DOHH2 (cell line): ENCODE data around the gene HMCN2.

Source experiments
- H3F3A ChIP-seq: fragments of 200-600 bp; sonication (generic), shearing (Covaris generic); 2 replicates; pipeline ENCODE4 v1.6.0; 2016; ENCODE audit warnings: antibody characterized with exemption, mild to moderate bottlenecking; ENCODE audit not compliant: control insufficient read depth, insufficient read depth
- H3K27ac ChIP-seq: fragments of 200-600 bp; sonication (generic); 2 replicates; pipeline ENCODE4 v1.5.1; 2014; ENCODE audit warnings: low read depth, mild to moderate bottlenecking, low read length, moderate library complexity
- H3K27me3 ChIP-seq: fragments of 200-600 bp; sonication (generic); 2 replicates; pipeline ENCODE4 v1.6.1; 2014; ENCODE audit warnings: mild to moderate bottlenecking, low read length, mixed read lengths; ENCODE audit not compliant: control insufficient read depth
- H3K36me3 ChIP-seq: fragments of 200-600 bp; sonication (generic); 2 replicates; pipeline ENCODE4 v1.6.1; 2014; ENCODE audit warnings: mild to moderate bottlenecking, low read length, moderate library complexity, mixed read lengths; ENCODE audit not compliant: control insufficient read depth
- H3K4me1 ChIP-seq: fragments of 200-600 bp; sonication (generic); 2 replicates; pipeline ENCODE4 v1.6.1; 2014; ENCODE audit warnings: mild to moderate bottlenecking, low read length, mixed read lengths; ENCODE audit not compliant: control insufficient read depth
- H3K4me2 ChIP-seq: fragments of 200-600 bp; sonication (generic); 2 replicates; pipeline ENCODE4 v1.6.0; 2014; ENCODE audit warnings: mild to moderate bottlenecking, low read length, moderate library complexity
- H3K4me3 ChIP-seq: fragments of 200-600 bp; sonication (generic); 2 replicates; pipeline ENCODE4 v1.5.1; 2014; ENCODE audit warnings: mild to moderate bottlenecking, low read length, mixed read lengths
- H3K79me2 ChIP-seq: fragments of 200-600 bp; sonication (generic); 2 replicates; pipeline ENCODE4 v1.6.1; 2014; ENCODE audit warnings: mild to moderate bottlenecking, low read length, mixed read lengths; ENCODE audit not compliant: control insufficient read depth
- H3K9me2 ChIP-seq: fragments of 200-600 bp; sonication (generic); replicated peaks from 2 replicates; pipeline ENCODE4 v1.6.1; 2014; ENCODE audit warnings: mild to moderate bottlenecking, low read length, mixed read lengths; ENCODE audit not compliant: control insufficient read depth
- H3K9me3 ChIP-seq: fragments of 200-600 bp; sonication (generic); 2 replicates; pipeline ENCODE4 v1.6.1; 2014; ENCODE audit warnings: antibody characterized with exemption, low read length, mixed read lengths; ENCODE audit not compliant: control insufficient read depth, insufficient read depth
- H4K20me1 ChIP-seq: fragments of 200-600 bp; sonication (generic); 2 replicates; pipeline ENCODE4 v1.6.0; 2014; ENCODE audit warnings: low read depth, mild to moderate bottlenecking, antibody characterized with exemption, low read length, moderate library complexity; ENCODE audit not compliant: control insufficient read depth, insufficient read depth
- CTCF ChIP-seq: fragments of 200-600 bp; sonication (generic); IDR thresholded peaks from one replicate; pipeline ENCODE4 v1.5.1; 2014; ENCODE audit warnings: antibody characterized with exemption, mild to moderate bottlenecking, low read depth, low read length; ENCODE audit not compliant: poor library complexity, severe bottlenecking
- EZH2phosphoT487 ChIP-seq: fragments of 200-600 bp; sonication (generic); IDR thresholded peaks from 2 replicates; pipeline ENCODE4 v1.6.1; 2017; ENCODE audit warnings: borderline replicate concordance, mild to moderate bottlenecking, antibody characterized with exemption, low read length, moderate library complexity, mixed read lengths

Gene HMCN2

DNA sequence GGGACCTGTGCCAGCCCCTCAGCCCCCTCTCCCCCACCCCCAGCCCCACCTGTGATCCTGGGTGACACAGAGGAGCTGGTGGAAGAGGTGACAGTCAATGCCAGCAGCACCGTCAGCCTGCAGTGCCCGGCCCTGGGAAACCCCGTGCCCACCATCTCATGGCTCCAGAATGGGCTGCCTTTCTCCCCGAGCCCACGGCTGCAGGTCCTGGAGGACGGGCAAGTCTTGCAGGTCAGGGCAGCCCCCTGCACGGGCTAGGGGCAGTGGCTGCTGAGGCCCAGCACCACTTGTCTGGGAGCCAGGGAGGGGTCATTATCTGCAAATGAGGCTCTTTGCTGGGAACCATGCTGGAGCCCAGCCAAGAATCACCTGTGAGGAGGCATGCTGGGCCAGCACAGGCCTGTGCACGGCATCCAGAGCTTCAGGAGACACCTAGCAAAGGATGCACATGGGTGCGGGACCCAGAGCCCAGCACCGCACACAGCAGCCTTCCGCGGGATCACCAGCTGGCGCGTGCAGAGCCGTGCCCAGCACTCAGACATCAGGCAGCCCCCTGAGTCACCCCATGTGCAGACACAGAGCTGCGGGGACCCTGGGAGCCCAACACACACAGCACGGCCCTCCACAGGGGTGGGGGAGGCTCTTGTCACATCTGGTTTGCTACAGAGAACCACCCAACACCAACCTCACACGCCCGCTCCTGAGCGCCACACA is 117.2 kb downstream of the HMCN2 start:
- H3K27me3 ChIP-seq = no peaks in the 10 kb centered on the region
- no peaks in the 10 kb centered on the region for H3K9me3 ChIP-seq
- no peaks in the 10 kb centered on the region for H4K20me1 ChIP-seq
- H3K4me2 ChIP-seq = no peak overlapping the region
- TF ChIP-seq EZH2phosphoT487 = no peak
- no peaks in the 10 kb centered on the region for H3K36me3 ChIP-seq
- H3K79me2 ChIP-seq = no peaks in the 10 kb centered on the region
- H3K4me3 ChIP-seq = no peak overlapping the region
- H3K4me1 ChIP-seq = no peaks in the 10 kb centered on the region
- no peaks in the 10 kb centered on the region for H3K9me2 ChIP-seq
- no peaks in the 10 kb centered on the region for H3F3A ChIP-seq
- H3K27ac ChIP-seq = no peak overlapping the region

- Histone ChIP-seq H3K4me3 (no peak overlapping the region), H3K4me1 (no peaks in the 10 kb centered on the region), H3K79me2 (no peaks in the 10 kb centered on the region), H3K9me3 (no peaks in the 10 kb centered on the region), H3F3A (no peaks in the 10 kb centered on the region), H3K27me3 (no peaks in the 10 kb centered on the region), H3K36me3 (no peaks in the 10 kb centered on the region), H4K20me1 (no peaks in the 10 kb centered on the region), H3K9me2 (no peaks in the 10 kb centered on the region), H3K4me2 (no peak overlapping the region), H3K27ac (no peak overlapping the region)
- no peak for TF ChIP-seq CTCF
- TF ChIP-seq EZH2phosphoT487 = no peak
Measured at GRCh38 chr9:130383350-130383715, 117.8 kb downstream of the HMCN2 start.

DNA sequence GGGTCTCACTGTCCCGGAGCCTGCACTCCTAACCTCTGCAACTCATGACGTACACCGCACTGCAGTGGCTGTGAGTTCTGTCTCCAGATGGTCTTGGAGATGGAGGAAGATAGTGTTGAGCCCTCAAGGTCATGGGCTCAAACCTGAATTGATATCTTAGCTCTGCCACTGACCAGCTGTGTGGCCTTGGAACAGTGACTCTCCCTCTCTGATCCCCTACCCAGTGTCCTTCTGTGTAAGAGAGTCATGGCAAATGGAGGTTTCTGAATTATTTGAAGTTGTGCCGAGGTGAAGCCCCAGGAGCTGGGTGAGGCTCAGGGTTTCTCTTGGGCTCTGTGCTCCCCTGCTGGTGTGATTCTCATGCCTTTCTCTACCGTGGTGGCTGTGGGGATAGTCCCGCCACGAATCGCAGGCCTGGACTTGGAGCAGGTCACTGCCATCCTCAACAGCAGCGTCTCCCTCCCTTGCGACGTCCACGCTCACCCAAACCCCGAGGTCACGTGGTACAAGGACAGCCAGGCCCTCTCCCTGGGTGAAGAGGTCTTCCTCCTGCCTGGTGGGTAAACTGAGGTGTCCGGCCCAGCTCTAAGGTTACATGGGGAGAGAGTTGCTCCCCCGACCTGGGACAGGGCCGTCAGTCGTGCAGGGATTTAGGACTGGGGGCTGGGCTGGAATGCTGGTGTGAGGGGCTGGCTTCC is 118.6 kb downstream of the HMCN2 start:
- no peak overlapping the region for H3K27ac ChIP-seq
- H3K4me2 ChIP-seq = no peak overlapping the region
- H3K9me3 ChIP-seq = no peaks in the 10 kb centered on the region
- no peaks in the 10 kb centered on the region for H3K27me3 ChIP-seq
- no peaks in the 10 kb centered on the region for H3K36me3 ChIP-seq
- no peaks in the 10 kb centered on the region for H3K79me2 ChIP-seq
- no peaks in the 10 kb centered on the region for H3K4me1 ChIP-seq
- no peak overlapping the region for H3K4me3 ChIP-seq
- H3F3A ChIP-seq = no peaks in the 10 kb centered on the region
- H4K20me1 ChIP-seq = no peaks in the 10 kb centered on the region
- TF ChIP-seq EZH2phosphoT487 (no peak), CTCF (no peak)
- no peaks in the 10 kb centered on the region for H3K9me2 ChIP-seq

DNA sequence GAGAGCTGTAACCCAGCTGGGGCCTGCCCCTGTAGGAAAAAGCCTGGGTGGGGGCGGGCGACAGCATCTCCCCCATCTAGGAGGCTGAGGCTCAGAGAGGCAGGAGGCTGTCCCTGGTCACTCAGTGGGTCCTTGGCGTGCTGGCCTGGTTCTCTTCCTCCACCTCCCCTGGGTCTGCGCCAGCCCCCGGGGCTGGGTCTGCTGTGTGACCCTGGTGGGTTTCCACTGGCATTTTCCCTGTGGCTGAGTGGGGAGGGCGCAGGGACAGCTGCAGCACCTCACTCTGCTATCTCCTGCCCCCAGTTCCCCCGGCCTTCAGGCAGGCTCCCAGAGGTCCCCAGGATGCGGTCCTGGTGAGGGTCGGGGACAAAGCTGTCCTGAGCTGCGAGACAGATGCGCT is 119.7 kb downstream of the HMCN2 start:
- no peaks in the 10 kb centered on the region for H3K27me3 ChIP-seq
- no peaks in the 10 kb centered on the region for H3K36me3 ChIP-seq
- no peaks in the 10 kb centered on the region for H3K9me3 ChIP-seq
- no peaks in the 10 kb centered on the region for H3K79me2 ChIP-seq
- H3F3A ChIP-seq = no peaks in the 10 kb centered on the region
- no peaks in the 10 kb centered on the region for H3K4me1 ChIP-seq
- no peak overlapping the region for H3K4me3 ChIP-seq
- TF ChIP-seq EZH2phosphoT487 (no peak), CTCF (no peak)
- no peaks in the 10 kb centered on the region for H3K9me2 ChIP-seq
- no peaks in the 10 kb centered on the region for H4K20me1 ChIP-seq
- no peak overlapping the region for H3K4me2 ChIP-seq
- H3K27ac ChIP-seq = no peak overlapping the region
